KMS-11 (cell line): ENCODE results near the gene CFAP97D2.

Experiments used
- H2AFZ ChIP-seq: fragments of 200-600 bp; sonication (generic); 2 replicates; pipeline ENCODE4 v1.6.1; 2016; ENCODE audit warnings: antibody characterized with exemption, mixed run types, low read depth
- H3K27ac ChIP-seq: fragments of 200-600 bp; sonication (generic); 2 replicates; pipeline ENCODE4 v1.6.1; 2016; ENCODE audit warnings: mild to moderate bottlenecking, mixed run types
- H3K27me3 ChIP-seq: fragments of 200-600 bp; sonication (generic); 2 replicates; pipeline ENCODE4 v1.6.1; 2017; ENCODE audit warnings: mild to moderate bottlenecking, low read depth, mixed run types, moderate library complexity; ENCODE audit not compliant: insufficient read depth
- H3K36me3 ChIP-seq: fragments of 200-600 bp; sonication (generic); 2 replicates; pipeline ENCODE4 v1.6.1; 2017; ENCODE audit warnings: mild to moderate bottlenecking, mixed run types; ENCODE audit not compliant: insufficient read depth
- H3K4me1 ChIP-seq: fragments of 200-600 bp; sonication (generic); 2 replicates; pipeline ENCODE4 v1.6.1; 2016; ENCODE audit warnings: mild to moderate bottlenecking, low read depth, mixed run types; ENCODE audit not compliant: poor library complexity, severe bottlenecking
- H3K4me2 ChIP-seq: fragments of 200-600 bp; sonication (generic); 2 replicates; pipeline ENCODE4 v1.7.0; 2016; ENCODE audit warnings: mild to moderate bottlenecking, mixed run types
- H3K4me3 ChIP-seq: fragments of 200-600 bp; sonication (generic); IDR thresholded peaks from 2 replicates; pipeline ENCODE4 v1.6.1; 2017; ENCODE audit warnings: low read depth, low read length, mixed read lengths; ENCODE audit not compliant: insufficient read depth
- H3K79me2 ChIP-seq: fragments of 200-600 bp; sonication (generic); 2 replicates; pipeline ENCODE4 v1.6.1; 2016; ENCODE audit warnings: low read depth, mixed run types; ENCODE audit not compliant: insufficient read depth
- H3K9ac ChIP-seq: fragments of 200-600 bp; sonication (generic); 2 replicates; pipeline ENCODE4 v1.6.1; 2016; ENCODE audit warnings: mild to moderate bottlenecking, mixed run types
- H4K20me1 ChIP-seq: fragments of 200-600 bp; sonication (generic); 2 replicates; pipeline ENCODE4 v1.6.1; 2016; ENCODE audit warnings: mild to moderate bottlenecking, mixed run types; ENCODE audit not compliant: insufficient read depth
- CTCF ChIP-seq: fragments of 200-600 bp; sonication (generic); conservative IDR thresholded peaks from 2 replicates; pipeline ENCODE4 v1.6.1; 2017; ENCODE audit warnings: low read depth, mild to moderate bottlenecking, antibody characterized with exemption, low read length, moderate library complexity, mixed read lengths

Gene CFAP97D2

DNA sequence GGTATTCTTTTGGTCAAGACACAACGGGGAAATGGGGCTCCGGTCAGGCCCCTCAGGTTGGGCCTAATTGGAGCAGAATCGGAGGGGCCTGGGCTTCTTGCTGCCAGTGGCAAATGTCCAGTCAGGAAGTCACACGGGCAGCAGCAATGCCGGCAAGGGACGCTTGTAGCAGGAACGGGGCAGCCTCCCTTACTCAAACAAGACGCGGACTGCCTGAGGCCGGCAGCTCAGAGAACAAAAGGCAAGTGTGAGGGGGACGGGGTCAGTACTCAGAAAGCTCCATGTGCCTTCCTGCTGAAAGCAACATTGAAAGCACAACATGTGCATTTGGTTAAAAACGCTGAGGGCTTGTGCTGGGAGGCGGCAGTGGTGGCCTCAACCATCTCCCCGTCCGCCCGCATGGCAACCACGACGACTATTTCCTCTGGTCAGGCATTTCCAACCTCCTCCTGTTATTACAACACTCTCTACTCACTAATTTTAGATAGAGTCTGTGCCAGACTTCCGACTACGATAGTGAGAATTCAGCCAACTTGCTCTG lies 26.2 kb upstream of the CFAP97D2 start:
- Histone ChIP-seq H3K27me3 (no peaks in the 10 kb centered on the region), H4K20me1 (no peaks in the 10 kb centered on the region), H3K4me1 (peaks cover 25% of the 10 kb centered on the region), H3K4me3 (no peak overlapping the region), H3K9ac (no peak overlapping the region), H3K36me3 (no peaks in the 10 kb centered on the region), H3K79me2 (no peaks in the 10 kb centered on the region), H3K27ac (no peak overlapping the region), H3K4me2 (no peak overlapping the region), H2AFZ (no peak overlapping the region)
- no peak for TF ChIP-seq CTCF

DNA sequence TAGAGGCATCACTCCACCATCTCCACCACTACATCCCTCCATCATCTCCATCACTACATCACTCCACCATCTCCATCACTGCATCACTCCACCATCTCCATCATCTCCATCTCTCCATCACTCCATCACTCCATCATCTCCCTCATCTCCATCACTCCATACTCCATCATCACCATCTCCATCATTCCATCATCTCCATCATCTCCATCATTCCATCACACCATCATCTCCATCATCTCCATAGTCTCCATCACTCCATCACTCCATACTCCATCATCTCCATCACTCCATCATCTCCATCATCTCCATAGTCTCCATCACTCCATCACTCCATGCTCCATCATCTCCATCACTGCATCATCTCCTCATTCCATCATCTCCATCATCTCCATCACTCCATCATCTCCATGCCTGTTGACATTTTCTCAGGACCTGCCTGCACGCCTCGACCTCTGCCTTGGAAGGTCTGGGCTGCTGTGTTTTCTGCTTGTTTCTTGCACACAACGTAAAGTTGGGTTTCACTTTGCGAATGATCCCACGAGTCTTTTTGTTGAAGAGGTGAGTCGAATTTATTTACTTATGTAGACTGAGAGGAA lies 25.5 kb upstream of the CFAP97D2 start:
- Histone ChIP-seq H3K79me2 (no peaks in the 10 kb centered on the region), H3K27me3 (no peaks in the 10 kb centered on the region), H2AFZ (no peak overlapping the region), H3K4me3 (no peak overlapping the region), H3K36me3 (no peaks in the 10 kb centered on the region), H3K27ac (no peak overlapping the region), H3K4me1 (peaks cover 18% of the 10 kb centered on the region), H3K4me2 (no peak overlapping the region), H4K20me1 (no peaks in the 10 kb centered on the region), H3K9ac (no peak overlapping the region)
- TF ChIP-seq CTCF, result no peak

DNA sequence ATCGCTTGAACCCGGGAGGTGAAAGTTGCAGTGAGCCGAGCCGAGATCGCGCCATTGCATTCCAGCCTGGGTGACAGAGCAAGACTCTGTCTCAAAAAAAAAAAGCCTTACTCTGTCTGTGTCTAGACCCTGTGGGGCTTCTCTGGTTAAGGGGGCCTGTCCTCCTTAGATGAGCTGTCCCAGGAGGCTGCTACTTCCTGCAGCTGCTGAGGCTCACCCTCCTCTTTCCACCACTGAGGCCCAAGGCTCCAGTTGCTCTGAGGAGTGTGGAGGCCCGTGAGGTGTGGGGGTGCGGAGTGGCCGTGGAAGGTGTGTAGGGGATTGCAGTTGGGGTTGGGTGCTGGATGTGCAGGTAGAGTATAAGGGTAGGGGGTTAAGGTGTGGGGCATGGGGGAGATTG lies 24.6 kb upstream of the CFAP97D2 start:
- Histone ChIP-seq H2AFZ (no peak overlapping the region), H3K4me3 (no peak overlapping the region), H3K27ac (no peak overlapping the region), H3K79me2 (no peaks in the 10 kb centered on the region), H3K9ac (no peak overlapping the region), H3K4me1 (peaks cover 9% of the 10 kb centered on the region), H3K27me3 (no peaks in the 10 kb centered on the region), H3K4me2 (no peak overlapping the region), H3K36me3 (no peaks in the 10 kb centered on the region), H4K20me1 (no peaks in the 10 kb centered on the region)
- TF ChIP-seq CTCF, result no peak

DNA sequence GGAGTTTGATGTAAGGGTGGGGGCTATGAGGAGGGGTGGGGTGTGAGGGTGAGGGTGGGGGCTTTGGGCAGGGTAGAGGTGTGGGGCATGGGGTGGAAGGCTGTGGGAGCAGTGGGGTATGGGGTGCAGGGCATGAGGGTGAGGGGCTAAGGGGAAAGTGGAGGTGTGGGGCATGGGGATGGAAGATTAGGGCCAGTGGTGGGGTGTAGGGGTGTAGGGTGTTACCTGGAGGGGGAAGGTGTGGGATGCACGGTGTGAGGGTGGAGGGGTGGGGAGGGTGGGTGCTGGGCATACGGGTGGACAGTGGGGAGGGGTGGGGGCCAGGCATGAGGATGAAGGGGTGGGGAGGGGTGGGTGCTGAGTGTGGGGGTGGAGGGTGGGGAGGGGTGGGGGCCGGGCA lies 23.7 kb upstream of the CFAP97D2 start:
- Histone ChIP-seq H3K79me2 (no peaks in the 10 kb centered on the region), H3K27me3 (no peaks in the 10 kb centered on the region), H3K4me2 (no peak overlapping the region), H3K27ac (no peak overlapping the region), H3K4me3 (no peak overlapping the region), H3K4me1 (peaks cover under 1% of the 10 kb centered on the region), H4K20me1 (no peaks in the 10 kb centered on the region), H3K9ac (no peak overlapping the region), H2AFZ (no peak overlapping the region), H3K36me3 (no peaks in the 10 kb centered on the region)
- TF ChIP-seq CTCF, result no peak
